ENCODE results near the gene FZR1. TPM values are rescaled to one million over a fixed set of nuclear protein-coding genes. Genes with fewer than 3 reads are reported as not detected.
A peak's percentile ranks its signal among the peaks of the same experiment; 100 is the strongest.

Gene FZR1
- total and polyA plus RNA-seq, 2 experiments from 2014 or later, result 16.1 to 39.2 TPM

DNA sequence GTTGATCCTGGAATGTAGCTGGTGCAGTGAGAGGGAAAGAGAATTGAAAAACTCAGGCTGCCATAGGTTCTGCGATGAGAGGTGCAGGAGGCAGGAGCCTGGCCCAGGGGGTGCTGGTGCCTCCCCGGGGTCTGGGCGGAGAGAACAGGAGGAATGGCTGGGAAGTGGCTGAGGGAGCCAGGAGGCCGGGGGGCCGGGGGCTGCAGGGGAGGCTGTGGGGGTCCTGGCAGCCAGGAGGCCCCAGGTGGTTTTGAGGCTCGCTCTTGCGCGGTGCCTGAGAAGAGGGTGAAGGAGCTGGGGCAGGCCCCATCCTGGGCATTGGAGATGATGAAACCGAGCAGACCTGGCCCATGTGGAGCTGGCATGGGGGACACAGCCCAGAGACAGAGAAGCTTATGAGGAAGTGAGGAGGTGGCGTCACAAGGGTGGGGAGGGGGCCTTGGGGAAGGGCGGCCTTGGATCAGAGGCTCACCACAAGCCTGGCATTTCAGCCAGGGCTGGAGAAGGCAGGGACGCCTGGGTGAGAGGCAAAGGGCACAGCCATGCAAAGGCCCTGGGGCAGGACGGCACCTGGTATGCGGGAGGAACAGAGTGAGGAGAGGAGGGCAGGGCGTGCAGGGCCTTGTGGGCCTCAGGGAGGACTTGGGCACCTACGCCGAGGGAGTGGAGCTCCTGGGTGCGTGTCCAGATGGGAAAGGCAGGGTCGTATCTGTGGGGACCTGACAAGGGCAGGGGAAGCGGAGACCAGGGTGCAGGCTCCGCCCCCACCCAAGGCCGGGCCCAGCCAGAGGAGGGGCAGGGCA lies 31.5 kb downstream of the FZR1 start:
- DNase-seq (ENCODE audit: low spot score) (no peak), ATAC-seq (peak; percentile 22)
- H3K9me3 Mint-ChIP-seq, result 0 out of 3 replicates have a peak, but pooled peaks cover 3% of the 10 kb centered on the region
- H3K4me1 Mint-ChIP-seq, result peaks cover 10% of the 10 kb centered on the region; the same call in 2 of the 3 replicates
- no peaks in the 10 kb centered on the region; the same call in 1 of the 2 replicates for H4K20me1 ChIP-seq (replicated peaks; ENCODE audit: insufficient read depth)
- H3K4me3 Mint-ChIP-seq, result no peak overlapping the region
- no peak overlapping the region for H3K27ac Mint-ChIP-seq
- H3K4me2 ChIP-seq, result no peak overlapping the region
- H3K4me1 ChIP-seq (ENCODE audit: insufficient read depth), result no peaks in the 10 kb centered on the region
- TF ChIP-seq CREB1 (CRISPR knock-in tag; IDR thresholded peaks at IDR 0.05; ENCODE audit: low read depth) (no peak), JUNB (IDR thresholded peaks at IDR 0.05; ENCODE audit: unreplicated experiment) (no peak), EZH2phosphoT487 (IDR thresholded peaks at IDR 0.05; ENCODE audit: unreplicated experiment) (no peak), ZNF114 (CRISPR knock-in tag; IDR thresholded peaks at IDR 0.05) (no peak), ZNF331 (CRISPR knock-in tag; IDR thresholded peaks at IDR 0.05; ENCODE audit: low read depth) (no peak), NANOG (IDR thresholded peaks at IDR 0.05; ENCODE audit: borderline replicate concordance) (no peak), STAT1 (IDR thresholded peaks at IDR 0.05; ENCODE audit: unreplicated experiment) (no peak), EZH2 (IDR thresholded peaks at IDR 0.05; ENCODE audit: low read depth, unreplicated experiment) (no peak), POLR2AphosphoS5 (IDR thresholded peaks at IDR 0.05; ENCODE audit: low read depth) (no peak)
- TF ChIP-seq, protein P1, sequence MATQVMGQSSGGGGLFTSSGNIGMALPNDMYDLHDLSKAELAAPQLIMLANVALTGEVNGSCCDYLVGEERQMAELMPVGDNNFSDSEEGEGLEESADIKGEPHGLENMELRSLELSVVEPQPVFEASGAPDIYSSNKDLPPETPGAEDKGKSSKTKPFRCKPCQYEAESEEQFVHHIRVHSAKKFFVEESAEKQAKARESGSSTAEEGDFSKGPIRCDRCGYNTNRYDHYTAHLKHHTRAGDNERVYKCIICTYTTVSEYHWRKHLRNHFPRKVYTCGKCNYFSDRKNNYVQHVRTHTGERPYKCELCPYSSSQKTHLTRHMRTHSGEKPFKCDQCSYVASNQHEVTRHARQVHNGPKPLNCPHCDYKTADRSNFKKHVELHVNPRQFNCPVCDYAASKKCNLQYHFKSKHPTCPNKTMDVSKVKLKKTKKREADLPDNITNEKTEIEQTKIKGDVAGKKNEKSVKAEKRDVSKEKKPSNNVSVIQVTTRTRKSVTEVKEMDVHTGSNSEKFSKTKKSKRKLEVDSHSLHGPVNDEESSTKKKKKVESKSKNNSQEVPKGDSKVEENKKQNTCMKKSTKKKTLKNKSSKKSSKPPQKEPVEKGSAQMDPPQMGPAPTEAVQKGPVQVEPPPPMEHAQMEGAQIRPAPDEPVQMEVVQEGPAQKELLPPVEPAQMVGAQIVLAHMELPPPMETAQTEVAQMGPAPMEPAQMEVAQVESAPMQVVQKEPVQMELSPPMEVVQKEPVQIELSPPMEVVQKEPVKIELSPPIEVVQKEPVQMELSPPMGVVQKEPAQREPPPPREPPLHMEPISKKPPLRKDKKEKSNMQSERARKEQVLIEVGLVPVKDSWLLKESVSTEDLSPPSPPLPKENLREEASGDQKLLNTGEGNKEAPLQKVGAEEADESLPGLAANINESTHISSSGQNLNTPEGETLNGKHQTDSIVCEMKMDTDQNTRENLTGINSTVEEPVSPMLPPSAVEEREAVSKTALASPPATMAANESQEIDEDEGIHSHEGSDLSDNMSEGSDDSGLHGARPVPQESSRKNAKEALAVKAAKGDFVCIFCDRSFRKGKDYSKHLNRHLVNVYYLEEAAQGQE (IDR thresholded peaks at IDR 0.05; ENCODE audit: unreplicated experiment), result no peak
- TF ChIP-seq, protein P2, sequence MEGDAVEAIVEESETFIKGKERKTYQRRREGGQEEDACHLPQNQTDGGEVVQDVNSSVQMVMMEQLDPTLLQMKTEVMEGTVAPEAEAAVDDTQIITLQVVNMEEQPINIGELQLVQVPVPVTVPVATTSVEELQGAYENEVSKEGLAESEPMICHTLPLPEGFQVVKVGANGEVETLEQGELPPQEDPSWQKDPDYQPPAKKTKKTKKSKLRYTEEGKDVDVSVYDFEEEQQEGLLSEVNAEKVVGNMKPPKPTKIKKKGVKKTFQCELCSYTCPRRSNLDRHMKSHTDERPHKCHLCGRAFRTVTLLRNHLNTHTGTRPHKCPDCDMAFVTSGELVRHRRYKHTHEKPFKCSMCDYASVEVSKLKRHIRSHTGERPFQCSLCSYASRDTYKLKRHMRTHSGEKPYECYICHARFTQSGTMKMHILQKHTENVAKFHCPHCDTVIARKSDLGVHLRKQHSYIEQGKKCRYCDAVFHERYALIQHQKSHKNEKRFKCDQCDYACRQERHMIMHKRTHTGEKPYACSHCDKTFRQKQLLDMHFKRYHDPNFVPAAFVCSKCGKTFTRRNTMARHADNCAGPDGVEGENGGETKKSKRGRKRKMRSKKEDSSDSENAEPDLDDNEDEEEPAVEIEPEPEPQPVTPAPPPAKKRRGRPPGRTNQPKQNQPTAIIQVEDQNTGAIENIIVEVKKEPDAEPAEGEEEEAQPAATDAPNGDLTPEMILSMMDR (conservative IDR thresholded peaks at IDR 0.05; ENCODE audit: low read depth in 2 of 2), result no peak
- TF ChIP-seq, protein P3, sequence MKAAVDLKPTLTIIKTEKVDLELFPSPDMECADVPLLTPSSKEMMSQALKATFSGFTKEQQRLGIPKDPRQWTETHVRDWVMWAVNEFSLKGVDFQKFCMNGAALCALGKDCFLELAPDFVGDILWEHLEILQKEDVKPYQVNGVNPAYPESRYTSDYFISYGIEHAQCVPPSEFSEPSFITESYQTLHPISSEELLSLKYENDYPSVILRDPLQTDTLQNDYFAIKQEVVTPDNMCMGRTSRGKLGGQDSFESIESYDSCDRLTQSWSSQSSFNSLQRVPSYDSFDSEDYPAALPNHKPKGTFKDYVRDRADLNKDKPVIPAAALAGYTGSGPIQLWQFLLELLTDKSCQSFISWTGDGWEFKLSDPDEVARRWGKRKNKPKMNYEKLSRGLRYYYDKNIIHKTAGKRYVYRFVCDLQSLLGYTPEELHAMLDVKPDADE (IDR thresholded peaks at IDR 0.05), result no peak
- TF ChIP-seq, protein P4, sequence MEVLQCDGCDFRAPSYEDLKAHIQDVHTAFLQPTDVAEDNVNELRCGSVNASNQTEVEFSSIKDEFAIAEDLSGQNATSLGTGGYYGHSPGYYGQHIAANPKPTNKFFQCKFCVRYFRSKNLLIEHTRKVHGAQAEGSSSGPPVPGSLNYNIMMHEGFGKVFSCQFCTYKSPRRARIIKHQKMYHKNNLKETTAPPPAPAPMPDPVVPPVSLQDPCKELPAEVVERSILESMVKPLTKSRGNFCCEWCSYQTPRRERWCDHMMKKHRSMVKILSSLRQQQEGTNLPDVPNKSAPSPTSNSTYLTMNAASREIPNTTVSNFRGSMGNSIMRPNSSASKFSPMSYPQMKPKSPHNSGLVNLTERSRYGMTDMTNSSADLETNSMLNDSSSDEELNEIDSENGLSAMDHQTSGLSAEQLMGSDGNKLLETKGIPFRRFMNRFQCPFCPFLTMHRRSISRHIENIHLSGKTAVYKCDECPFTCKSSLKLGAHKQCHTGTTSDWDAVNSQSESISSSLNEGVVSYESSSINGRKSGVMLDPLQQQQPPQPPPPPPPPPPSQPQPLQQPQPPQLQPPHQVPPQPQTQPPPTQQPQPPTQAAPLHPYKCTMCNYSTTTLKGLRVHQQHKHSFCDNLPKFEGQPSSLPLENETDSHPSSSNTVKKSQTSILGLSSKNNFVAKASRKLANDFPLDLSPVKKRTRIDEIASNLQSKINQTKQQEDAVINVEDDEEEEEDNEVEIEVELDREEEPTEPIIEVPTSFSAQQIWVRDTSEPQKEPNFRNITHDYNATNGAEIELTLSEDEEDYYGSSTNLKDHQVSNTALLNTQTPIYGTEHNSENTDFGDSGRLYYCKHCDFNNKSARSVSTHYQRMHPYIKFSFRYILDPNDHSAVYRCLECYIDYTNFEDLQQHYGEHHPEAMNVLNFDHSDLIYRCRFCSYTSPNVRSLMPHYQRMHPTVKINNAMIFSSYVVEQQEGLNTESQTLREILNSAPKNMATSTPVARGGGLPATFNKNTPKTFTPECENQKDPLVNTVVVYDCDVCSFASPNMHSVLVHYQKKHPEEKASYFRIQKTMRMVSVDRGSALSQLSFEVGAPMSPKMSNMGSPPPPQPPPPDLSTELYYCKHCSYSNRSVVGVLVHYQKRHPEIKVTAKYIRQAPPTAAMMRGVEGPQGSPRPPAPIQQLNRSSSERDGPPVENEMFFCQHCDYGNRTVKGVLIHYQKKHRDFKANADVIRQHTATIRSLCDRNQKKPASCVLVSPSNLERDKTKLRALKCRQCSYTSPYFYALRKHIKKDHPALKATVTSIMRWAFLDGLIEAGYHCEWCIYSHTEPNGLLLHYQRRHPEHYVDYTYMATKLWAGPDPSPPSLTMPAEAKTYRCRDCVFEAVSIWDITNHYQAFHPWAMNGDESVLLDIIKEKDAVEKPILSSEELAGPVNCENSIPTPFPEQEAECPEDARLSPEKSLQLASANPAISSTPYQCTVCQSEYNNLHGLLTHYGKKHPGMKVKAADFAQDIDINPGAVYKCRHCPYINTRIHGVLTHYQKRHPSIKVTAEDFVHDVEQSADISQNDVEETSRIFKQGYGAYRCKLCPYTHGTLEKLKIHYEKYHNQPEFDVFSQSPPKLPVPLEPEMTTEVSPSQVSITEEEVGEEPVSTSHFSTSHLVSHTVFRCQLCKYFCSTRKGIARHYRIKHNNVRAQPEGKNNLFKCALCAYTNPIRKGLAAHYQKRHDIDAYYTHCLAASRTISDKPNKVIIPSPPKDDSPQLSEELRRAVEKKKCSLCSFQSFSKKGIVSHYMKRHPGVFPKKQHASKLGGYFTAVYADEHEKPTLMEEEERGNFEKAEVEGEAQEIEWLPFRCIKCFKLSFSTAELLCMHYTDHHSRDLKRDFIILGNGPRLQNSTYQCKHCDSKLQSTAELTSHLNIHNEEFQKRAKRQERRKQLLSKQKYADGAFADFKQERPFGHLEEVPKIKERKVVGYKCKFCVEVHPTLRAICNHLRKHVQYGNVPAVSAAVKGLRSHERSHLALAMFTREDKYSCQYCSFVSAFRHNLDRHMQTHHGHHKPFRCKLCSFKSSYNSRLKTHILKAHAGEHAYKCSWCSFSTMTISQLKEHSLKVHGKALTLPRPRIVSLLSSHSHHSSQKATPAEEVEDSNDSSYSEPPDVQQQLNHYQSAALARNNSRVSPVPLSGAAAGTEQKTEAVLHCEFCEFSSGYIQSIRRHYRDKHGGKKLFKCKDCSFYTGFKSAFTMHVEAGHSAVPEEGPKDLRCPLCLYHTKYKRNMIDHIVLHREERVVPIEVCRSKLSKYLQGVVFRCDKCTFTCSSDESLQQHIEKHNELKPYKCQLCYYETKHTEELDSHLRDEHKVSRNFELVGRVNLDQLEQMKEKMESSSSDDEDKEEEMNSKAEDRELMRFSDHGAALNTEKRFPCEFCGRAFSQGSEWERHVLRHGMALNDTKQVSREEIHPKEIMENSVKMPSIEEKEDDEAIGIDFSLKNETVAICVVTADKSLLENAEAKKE (CRISPR knock-in tag; IDR thresholded peaks at IDR 0.05), result no peak
- H3K36me3 Mint-ChIP-seq (ENCODE audit: low read depth), result peaks cover 28% of the 10 kb centered on the region
- no peak overlapping the region for H3K27ac ChIP-seq (ENCODE audit: low read depth)
- no peaks in the 10 kb centered on the region for H3K36me3 ChIP-seq (ENCODE audit: insufficient read depth)
- no peaks in the 10 kb centered on the region for H3K79me2 ChIP-seq (replicated peaks; ENCODE audit: insufficient read depth)
- H3K9me2 ChIP-seq (ENCODE audit: insufficient read depth), result no peaks in the 10 kb centered on the region
- peaks cover 20% of the 10 kb centered on the region for H3K27me3 Mint-ChIP-seq (ENCODE audit: insufficient read depth, low read depth, poor library complexity)
- H3K27me3 ChIP-seq (ENCODE audit: insufficient read depth), result no peaks in the 10 kb centered on the region
- H3K4me3 ChIP-seq, result no peak overlapping the region
- H2AFZ ChIP-seq, result no peak overlapping the region
- H3F3A ChIP-seq (replicated peaks; ENCODE audit: low read depth), result peaks cover 7% of the 10 kb centered on the region; the same call in 1 of the 2 replicates
